Cardiac muscle cell (in vitro differentiated cells and primary cell): ENCODE data around the gene SCUBE2. TPM values are rescaled to one million over a fixed set of nuclear protein-coding genes. Genes with fewer than 3 reads are reported as not detected.

Experiments used
- DNase-seq, 2 donors: peaks; one replicate each; pipeline versions ENCODE4 v3.0.0 to v3.0.0-alpha.2; 2010 to 2017; ENCODE audit warnings: low read depth in 1 of 2, low spot score in 1 of 2
- H3K27ac ChIP-seq: fragments of 200-600 bp; sonication (generic); 2 replicates; pipeline ENCODE4 v1.5.1; 2016
- H3K27me3 ChIP-seq: fragments of 200-600 bp; sonication (generic); 2 replicates; pipeline ENCODE4 v1.6.0; 2016; ENCODE audit warnings: control low read depth
- H3K36me3 ChIP-seq: fragments of 200-600 bp; sonication (generic); 2 replicates; pipeline ENCODE4 v1.5.1; 2016; ENCODE audit warnings: control low read depth
- H3K4me1 ChIP-seq: fragments of 200-600 bp; sonication (generic); 2 replicates; pipeline ENCODE4 v1.8.1; 2017; ENCODE audit warnings: low read depth, mild to moderate bottlenecking, mixed run types
- H3K4me3 ChIP-seq: fragments of 200-600 bp; sonication (generic); 2 replicates; pipeline ENCODE4 v1.5.1; 2016; ENCODE audit warnings: mild to moderate bottlenecking
- H3K9me3 ChIP-seq: fragments of 200-600 bp; sonication (generic); 2 replicates; pipeline ENCODE4 v1.5.1; 2017; ENCODE audit warnings: low read depth, mild to moderate bottlenecking, control low read depth
- CTCF ChIP-seq: IDR thresholded peaks from 2 replicates; pipeline ENCODE4 v1.5.1; 2012; ENCODE audit warnings: low read depth, mild to moderate bottlenecking, low read length
- polyA plus RNA-seq: library from polyadenylated mRNA; unstranded; fragments of >200 nt; fragmentation: Nextera tagmentation; extraction: Ambion mirVana; gene quantifications from 2 replicates; pipeline ENCODE4 v1.2.1, GENCODE V29; 2016
- total RNA-seq: library from RNA; depleted of rRNA; stranded (reverse); fragments of >200 nt; gene quantifications from 2 replicates; pipeline ENCODE4 v1.2.3, GENCODE V29; 2016

Gene SCUBE2
- total and polyA plus RNA-seq, 2 experiments from 2014 or later = 0.21 TPM; not detected in 1

- no peak for TF ChIP-seq CTCF
- DNase-seq = no peak
- H3K27ac ChIP-seq = no peak overlapping the region
- no peaks in the 10 kb centered on the region for H3K9me3 ChIP-seq
- H3K4me3 ChIP-seq = no peak overlapping the region
- no peaks in the 10 kb centered on the region for H3K36me3 ChIP-seq
- no peaks in the 10 kb centered on the region for H3K27me3 ChIP-seq
- peaks cover 4% of the 10 kb centered on the region for H3K4me1 ChIP-seq
Observed at GRCh38 chr11:9057007-9057406, 34.4 kb downstream of the SCUBE2 start.

GRCh38 chr11:9056467-9056866, 34.9 kb downstream of the SCUBE2 start:
- no peaks in the 10 kb centered on the region for H3K27me3 ChIP-seq
- no peak overlapping the region for H3K4me3 ChIP-seq
- no peak for DNase-seq
- no peak for TF ChIP-seq CTCF
- H3K4me1 ChIP-seq = peaks cover 4% of the 10 kb centered on the region
- H3K9me3 ChIP-seq = no peaks in the 10 kb centered on the region
- H3K27ac ChIP-seq = no peak overlapping the region
- no peaks in the 10 kb centered on the region for H3K36me3 ChIP-seq

- Histone ChIP-seq H3K4me3 (no peak overlapping the region), H3K9me3 (no peaks in the 10 kb centered on the region), H3K27me3 (no peaks in the 10 kb centered on the region), H3K36me3 (no peaks in the 10 kb centered on the region), H3K27ac (no peak overlapping the region), H3K4me1 (peaks cover 4% of the 10 kb centered on the region)
- peak in 1 of 2 donors; percentile 6 for DNase-seq
- TF ChIP-seq CTCF = no peak
Observed at GRCh38 chr11:9053316-9054035, 37.9 kb downstream of the SCUBE2 start.

GRCh38 chr11:9052316-9052715, 39.1 kb downstream of the SCUBE2 start:
- Histone ChIP-seq H3K27ac (no peak overlapping the region), H3K36me3 (no peaks in the 10 kb centered on the region), H3K27me3 (no peaks in the 10 kb centered on the region), H3K4me3 (no peak overlapping the region), H3K4me1 (peaks cover 16% of the 10 kb centered on the region), H3K9me3 (no peaks in the 10 kb centered on the region)
- no peak for TF ChIP-seq CTCF
- no peak for DNase-seq

GRCh38 chr11:9049959-9050358, 41.4 kb downstream of the SCUBE2 start:
- H3K4me1 ChIP-seq = peaks cover 16% of the 10 kb centered on the region
- no peaks in the 10 kb centered on the region for H3K27me3 ChIP-seq
- H3K4me3 ChIP-seq = no peak overlapping the region
- no peak for DNase-seq
- no peaks in the 10 kb centered on the region for H3K9me3 ChIP-seq
- H3K27ac ChIP-seq = no peak overlapping the region
- no peak for TF ChIP-seq CTCF
- H3K36me3 ChIP-seq = no peaks in the 10 kb centered on the region
